HPDE6-E6E7 (cell line): ENCODE results near the gene NUP58.
"Not testable (repeated sequence)": the region's sequence is repeated elsewhere in the genome, so short reads cannot be mapped to it uniquely, and the experiment has no call there.

Source experiments
- DNase-seq: peaks from one replicate; pipeline ENCODE4 v3.0.0; 2011; ENCODE audit warnings: missing footprints; ENCODE audit errors: extremely low spot score

NUP58 gene

DNA sequence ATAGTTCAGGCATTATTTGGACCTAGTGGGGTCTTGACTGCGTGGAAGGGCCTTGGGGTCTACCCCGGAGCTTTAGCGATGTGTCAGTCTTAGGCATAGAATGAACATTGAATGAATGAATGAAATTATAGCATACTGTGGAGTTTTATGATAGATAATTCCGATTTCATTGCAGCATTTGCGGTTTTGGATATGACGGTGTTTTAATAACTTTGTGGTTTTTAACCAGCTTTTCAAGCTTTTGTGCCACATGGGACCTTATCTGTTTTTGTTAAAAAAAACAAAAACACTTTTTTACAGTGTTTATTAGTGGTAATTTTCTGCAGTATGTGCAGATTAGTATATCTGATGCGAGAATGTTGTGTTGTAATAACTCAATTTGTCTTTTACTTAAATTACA, 696 bp downstream of the NUP58 start:
- DNase-seq, result no peak

DNA sequence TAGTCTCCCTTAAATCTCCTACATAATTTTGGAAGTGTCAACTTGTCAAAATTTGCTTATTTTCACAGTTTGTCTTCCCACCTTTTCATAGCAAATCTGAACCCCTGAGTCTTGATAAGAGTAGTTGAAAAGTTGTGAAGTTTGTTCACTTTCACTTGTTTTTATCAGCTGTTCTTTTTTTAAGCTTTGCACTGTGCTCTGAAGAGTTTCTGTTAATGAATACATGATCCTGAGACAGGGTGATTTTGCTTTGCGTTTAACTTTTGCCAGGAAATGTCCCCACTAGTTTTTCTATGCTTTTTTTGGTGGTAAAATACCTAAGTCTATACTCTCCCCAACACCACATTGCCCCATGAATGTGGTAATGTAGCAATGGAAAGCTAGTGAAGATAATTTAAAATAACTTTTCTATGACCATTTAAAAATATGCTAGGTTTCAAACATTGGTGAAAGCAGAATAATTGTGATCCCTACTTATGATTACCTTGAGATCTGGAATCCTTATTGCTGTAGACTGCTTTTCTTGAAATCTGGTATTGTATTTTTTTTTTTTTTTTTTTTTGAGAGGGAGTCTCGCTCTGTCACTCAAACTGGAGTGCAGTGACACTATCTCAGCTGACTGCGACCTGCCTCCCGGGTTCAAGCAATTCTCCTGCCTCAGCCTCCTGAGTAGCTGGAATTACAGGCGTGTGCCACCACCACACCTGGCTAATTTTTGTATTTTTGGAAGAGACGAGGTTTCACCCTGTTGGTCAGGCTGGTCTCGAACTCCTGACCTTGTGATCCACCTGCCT, 5.4 kb downstream of the NUP58 start:
- DNase-seq, result no peak

- DNase-seq, result no peak
Measured at GRCh38 chr13:25310891-25311290, 9.5 kb downstream of the NUP58 start.

- not testable (repeated sequence) for DNase-seq
Measured at GRCh38 chr13:25318946-25319345, 17.5 kb downstream of the NUP58 start.

- DNase-seq, result no peak
Measured at GRCh38 chr13:25319771-25320170, 18.3 kb downstream of the NUP58 start.

- DNase-seq, result no peak
Measured at GRCh38 chr13:25324100-25324499, 22.7 kb downstream of the NUP58 start.

DNA sequence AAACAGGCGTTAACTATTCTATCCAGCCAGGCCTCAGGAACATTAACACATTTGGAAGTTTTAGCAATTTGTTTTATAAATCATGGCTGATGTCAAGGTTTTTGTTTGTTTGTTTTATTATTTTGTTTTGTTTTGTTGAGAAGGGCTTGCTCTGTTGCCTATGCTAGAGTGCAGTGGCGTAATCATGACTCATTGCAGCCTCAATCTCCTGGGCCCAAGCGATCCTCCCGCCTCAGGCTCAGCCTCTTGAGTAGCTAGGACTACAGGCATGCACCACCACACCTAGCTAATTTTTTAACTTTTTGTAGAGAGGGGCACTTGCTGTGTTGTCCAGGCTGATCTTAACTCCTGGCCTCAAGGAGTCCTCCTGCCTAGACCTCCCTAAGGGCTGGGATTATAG, 28.3 kb downstream of the NUP58 start:
- no peak for DNase-seq

- DNase-seq, result no peak
Measured at GRCh38 chr13:25330541-25330940, 29.1 kb downstream of the NUP58 start.

DNA sequence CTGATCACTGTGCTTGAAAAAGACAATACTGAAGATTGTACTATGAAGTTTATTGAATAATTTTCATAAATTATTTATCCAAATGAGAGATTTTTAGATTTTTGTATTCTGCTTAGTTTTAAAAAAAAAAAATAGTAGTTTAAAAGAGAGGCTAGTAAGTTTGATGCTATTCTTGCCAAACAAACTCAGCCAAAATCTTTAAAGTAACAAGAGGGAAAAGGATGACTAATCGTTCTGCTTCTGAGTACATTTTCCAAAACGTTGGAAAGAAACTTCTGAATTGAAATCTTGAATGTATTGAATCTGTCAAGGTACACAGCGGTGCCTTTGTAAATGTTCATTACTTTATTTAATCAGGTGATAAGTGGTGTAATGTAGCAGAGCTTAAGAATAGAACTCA, 34.4 kb downstream of the NUP58 start:
- DNase-seq, result no peak

GRCh38 chr13:25345576-25345975, 44.2 kb downstream of the NUP58 start:
- no peak for DNase-seq

GRCh38 chr13:25347151-25347550, 45.7 kb downstream of the NUP58 start:
- DNase-seq, result no peak

GRCh38 chr13:25351404-25351803, 50.0 kb downstream of the NUP58 start:
- DNase-seq, result no peak

GRCh38 chr13:25352230-25352629, 50.8 kb downstream of the NUP58 start:
- DNase-seq, result no peak

DNA sequence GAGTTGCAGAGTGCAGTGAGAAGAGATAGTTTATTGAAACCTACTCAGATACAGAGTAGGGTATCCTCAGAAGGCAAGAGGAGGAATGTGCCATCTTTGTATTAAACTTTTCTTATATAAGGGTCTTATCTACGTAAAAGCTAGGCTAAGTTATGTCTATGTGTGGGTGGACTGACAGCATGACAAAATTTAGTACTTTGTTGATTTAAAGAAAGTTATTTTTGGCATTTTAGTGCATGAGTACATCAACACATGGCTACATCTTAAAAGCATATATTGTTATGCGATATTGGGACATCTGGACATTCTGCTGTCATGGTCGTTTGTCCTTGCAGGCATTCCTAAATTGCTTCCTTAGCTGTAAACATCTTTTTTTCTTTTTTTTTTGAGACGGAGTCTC, 51.4 kb downstream of the NUP58 start:
- no peak for DNase-seq

DNA sequence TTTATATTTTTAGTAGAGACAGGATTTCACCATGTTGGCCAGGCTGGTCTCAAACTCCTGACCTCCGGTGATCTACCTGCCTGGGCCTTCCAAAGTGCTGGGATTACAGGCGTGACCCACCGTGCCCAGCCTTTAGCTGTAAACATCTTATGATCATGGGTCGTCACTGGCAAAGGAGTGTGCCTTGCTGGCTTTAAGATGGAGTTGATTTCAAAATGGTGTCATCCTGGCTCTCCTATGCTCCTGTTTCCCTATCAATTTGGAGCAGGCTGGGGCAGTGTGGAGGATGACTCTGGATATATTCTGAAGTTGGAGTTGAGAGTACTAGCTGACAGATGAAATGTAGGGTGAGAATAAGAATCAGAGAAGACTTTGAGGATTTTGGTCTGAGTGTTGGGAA, 51.9 kb downstream of the NUP58 start:
- DNase-seq, result no peak

DNA sequence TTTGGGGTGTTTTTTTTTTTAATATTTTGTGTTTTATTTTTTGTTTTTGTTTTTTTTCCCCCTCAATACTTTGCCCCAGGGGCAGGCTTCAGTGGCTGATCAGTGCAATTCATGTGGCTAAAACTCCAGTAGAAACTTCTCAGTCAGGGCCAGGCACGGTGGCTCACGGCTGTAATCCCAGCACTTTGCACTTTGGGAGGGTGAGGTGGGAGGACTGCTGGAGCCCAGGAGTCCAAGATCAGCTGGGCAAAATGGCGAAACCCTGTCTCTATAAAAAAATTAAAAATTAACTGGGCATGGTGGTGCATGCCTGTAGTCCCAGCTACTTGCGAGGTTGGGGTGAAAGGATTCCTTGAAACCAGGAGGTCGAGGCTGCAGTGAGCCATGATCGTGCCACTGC, 53.0 kb downstream of the NUP58 start:
- no peak for DNase-seq

DNA sequence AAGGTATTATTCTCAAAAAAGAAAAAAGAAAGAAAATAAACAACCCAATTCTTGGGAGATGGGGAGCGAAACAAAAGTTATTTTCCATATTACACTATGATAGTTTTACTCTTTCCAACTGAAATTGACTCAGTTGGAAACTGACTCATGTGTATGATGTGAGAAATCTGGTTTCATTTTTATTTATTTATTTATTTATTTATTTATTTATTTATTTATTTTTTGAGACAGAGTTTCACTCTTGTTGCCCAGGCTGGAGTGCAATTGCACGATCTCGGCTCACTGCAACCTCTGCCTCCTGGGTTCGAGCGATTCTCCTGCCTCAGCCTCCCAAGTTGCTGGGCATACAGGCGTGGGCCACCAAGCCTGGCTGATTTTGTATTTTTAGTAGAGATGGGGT, 59.0 kb downstream of the NUP58 start:
- DNase-seq, result not testable (repeated sequence)

DNA sequence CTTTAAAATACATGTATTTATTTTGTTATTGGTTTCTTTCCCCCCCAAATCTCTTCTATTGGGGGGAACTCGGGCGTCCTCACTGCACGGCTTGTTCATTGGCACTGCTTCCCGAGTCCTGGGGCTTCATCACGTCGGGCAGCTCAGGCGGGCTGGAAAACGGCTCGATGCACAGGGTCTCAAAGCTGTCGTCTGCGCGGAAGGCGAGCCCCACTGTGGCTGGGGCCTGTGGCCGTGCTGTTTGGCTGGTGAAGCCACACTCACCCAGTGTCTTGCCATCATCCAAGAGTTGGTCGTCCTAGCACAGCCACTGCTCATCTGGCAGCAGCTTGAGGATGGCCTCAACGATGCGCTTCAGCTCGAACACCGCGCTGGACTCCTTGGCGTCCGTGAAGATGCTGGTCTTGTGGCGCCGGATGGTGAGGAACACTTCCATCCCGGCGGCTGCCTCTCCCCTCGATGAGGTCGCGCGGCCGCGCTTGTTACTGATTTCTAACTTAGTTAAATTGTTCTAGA, 64.4 kb downstream of the NUP58 start:
- no peak for DNase-seq

- DNase-seq, result no peak
Measured at GRCh38 chr13:25371158-25371874, 69.9 kb downstream of the NUP58 start.

DNA sequence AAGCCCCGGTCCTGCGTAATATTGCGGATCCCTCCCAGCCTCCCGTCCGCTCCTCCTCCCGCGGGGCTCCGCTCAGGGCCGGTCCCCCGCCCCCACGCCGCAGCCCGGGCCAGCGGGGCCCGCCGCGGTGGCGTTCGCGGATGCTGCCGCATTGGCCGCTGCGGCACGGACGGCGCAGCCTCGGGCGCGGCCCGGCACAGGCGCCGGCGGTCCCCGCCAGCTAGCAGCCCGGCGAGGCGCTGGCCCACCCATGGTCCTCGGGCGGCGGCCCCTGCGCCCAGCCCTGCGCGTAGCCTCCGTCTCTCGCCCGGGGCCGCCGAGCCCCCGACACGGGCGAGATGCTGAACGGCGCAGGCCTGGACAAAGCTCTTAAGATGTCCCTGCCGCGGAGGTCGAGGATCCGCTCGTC, 70.5 kb downstream of the NUP58 start, which contains the start of gene ATP8A2:
TSS of gene ATP8A2 (plus strand) at position 100 of the 409 bp plus-strand sequence. CDS start at position 339, 239 bp downstream.
- no peak for DNase-seq

DNA sequence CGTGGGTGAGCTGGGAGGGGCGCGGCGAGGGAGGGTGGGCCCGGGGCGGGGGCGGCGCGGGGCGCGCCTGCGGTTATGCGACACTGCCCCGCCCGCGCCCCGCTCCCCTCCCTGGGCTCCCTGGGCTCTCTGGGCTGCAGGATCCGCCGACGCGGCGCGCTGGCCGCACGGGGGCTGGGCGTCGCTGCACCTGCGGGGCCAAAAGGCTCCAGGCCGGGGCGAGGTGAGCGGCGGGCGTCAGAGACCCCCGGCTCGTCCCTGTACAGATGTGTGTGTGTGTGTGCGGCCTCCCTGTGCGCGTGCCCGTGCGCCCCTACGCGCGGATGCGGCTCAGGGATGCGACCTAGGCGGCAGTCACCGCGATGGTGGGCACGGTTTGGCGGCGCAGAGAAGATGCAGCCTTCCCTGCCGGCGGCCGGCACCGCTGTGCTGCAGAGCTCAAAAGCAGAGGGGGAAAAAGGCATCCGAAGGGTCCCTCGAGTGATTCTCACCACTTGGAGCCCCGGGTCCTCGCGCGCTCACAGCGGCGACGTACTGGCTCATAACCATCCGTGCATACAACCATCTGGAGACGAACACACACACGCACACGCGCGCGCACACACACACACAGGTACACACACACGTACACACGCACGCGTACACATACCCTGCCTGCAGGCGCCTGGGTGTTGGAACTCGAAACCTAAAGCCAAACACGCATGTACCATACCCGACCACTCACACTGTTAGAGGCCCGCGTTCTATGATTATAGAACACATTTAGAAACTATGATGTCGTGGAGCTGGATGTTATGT, 71.1 kb downstream of the NUP58 start:
- DNase-seq, result no peak

DNA sequence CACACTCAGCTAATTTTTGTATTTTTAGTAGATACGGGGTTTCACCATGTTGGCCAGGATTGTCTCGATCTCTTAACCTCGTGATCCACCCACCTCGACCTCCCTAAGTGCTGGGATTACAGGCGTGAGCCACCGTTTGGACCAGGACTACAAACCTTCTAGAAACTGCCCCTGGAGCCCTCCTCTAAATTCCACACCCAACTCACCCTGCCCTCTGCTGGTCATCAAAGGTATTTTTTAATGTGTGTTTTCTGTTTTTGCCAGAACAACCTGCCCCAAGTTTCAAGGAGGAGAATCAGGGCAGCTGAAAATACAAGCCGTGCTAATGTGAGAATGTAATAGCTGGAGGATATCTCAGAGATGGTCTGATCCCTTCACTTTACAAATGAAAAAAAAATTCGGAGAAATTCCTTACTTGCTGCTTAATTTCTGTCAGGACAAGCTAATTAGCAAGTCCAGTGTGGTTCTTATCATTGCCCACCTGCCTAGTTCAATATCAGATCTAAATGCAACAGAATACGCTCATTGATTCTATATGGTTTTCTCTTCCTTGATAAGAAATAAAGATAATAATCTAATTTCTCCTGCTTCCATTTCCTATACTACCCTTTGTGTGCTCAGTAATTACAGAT, 74.4 kb downstream of the NUP58 start:
- DNase-seq, result peak; percentile 7
